GM18511 (cell line): ENCODE results near the gene FBXO15.
A peak's percentile ranks its signal among the peaks of the same experiment; 100 is the strongest.

Source experiments
- ATAC-seq: cut with Tn5 transposase; IDR thresholded peaks from one replicate; pipeline ENCODE4 v1.9.1; 2021; ENCODE audit warnings: mild to moderate bottlenecking, moderate library complexity; ENCODE audit not compliant: unreplicated experiment

FBXO15 gene, protein sequence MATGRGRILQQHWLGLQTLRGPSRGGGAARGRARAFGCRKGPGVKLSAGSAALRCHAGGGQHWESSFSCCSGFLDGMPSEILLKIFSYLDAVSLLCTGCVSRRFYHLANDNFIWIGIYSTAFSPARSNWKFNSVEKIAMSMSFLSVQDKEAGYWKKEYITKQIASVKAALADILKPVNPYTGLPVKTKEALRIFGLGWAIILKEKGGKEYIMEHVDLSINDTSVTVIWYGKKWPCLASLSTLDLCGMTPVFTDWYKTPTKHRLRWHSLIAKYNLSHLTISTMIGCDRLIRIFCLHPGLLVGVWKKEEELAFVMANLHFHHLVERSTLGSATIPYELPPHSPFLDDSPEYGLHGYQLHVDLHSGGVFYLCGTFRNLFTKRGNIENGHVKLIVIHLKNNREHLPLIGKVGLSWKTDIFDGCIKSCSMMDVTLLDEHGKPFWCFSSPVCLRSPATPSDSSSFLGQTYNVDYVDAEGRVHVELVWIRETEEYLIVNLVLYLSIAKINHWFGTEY

DNA sequence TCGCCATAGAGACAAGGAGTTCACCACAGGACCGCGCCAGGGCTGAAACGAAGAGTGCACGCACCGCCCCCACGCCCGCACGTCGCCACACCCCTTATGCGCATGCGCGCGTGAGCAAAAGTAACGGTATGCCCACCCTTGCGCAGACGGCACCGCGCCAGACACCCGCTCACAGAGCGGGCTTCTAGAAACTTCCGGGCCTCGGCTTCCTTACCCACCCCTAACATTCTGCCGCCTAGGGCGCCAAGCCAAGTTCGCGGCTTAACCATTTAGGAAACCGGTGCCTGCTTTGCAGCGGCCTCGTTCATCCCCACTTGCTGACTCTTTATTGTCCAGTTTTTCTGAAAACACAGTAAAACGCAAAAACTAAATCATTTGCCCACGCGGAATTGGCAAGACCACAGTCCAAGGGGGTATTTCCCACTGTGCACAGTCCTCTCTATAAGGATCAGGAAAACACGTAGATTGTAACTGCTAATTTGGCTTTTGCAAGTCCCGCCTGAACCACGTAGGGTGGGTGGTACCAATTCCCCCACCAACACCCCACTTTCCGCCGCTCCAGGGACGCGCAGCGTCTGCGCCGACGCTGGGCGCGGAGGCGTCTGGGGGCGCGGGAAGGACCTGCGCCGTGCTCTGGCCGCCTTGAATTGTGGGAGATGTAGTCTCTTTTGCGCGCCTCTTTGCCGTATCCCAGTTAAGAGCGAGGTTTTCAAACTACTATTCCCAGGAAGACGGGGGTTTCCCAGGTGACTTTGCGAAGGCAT lies at the start of gene FBXO15, which contains the start of gene TIMM21:
Gene FBXO15, minus strand, starts transcription at position 56 of the 764 bp plus-strand sequence. Its CDS starts 49 bp downstream, at position 7.
Gene TIMM21, plus strand, starts transcription at position 745 of the 764 bp plus-strand sequence. CDS start 286 bp downstream, outside the sequence.
- peak; percentile 89 for ATAC-seq

DNA sequence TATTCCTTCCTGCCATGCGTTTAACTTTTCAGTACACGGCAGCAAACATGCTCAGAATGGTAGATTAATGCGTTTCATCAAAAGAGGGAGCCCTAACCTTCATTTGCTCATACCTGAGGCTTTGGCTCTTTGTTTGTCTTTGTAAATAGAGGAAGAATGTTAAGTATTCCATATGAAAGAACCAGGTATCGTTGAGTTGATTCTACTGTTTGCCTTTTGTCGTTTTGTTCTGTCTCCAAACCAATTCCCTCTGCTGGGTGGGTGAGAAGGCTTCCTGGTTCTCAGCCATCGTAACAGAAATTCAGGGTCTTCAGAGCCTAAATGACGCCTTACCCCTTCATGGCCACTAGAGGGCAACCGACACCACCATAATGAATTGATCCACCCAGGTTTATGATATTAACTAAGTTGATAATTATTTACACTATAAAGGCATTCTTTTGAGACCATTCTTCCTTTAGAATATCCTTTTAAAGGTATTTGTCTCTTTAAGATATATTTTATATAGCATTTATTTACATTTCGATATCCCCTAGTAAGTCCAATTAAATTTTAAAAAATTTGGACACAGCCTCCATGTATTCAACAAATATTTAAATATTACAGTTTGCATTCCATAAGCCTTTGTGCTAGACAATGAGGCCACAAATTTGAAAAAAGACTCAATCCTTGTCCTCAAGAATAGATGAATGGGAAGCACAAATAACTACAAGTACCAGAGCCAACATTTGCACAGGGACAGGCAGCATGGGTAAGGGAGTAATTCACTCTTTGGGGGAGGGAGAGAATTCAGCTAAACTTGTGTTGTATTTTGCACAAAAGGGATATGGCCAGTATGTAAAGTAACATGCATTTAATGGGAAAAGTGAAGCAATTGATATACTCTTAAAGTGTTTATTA lies 48.8 kb upstream of the FBXO15 start:
- peak; percentile 95 for ATAC-seq

DNA sequence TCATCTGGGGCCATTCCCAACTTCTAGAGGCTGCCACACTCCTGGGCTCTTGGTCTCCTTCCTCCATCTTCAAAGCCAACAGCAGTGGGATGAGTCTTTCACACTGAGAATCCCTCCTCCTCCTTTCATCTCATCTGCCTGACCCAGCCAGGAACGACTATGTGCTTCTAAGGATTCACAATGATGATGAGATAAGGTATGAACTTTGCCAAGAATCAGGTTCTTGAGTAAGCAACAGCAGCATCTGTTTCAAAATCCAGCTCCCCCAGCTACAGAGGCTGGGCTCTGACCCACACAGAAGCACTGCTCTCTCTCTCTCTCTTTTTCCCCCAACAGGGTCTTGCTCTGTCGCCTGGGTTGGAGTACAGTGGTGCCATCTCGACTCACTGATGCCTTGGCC lies 47.1 kb upstream of the FBXO15 start:
- ATAC-seq: no peak

DNA sequence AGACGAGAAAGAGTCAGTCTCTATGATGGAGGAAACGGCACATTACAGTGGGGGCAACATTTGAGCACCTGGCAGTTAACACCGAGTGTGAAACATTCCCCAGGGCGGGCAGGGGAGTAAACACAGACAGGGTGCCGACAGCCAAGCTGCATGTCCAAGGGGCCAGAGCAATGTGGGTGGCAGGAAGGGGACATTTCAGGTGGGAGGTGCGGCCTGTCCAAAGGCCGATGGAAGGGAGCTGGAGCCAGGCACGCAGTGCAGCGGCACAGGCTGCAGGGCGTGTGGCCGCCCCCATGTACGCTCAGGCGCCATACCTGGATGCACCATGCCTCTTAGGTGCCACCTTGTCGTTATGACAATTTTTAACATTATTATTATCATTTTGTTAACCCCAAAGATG lies 43.9 kb upstream of the FBXO15 start:
- ATAC-seq: no peak

DNA sequence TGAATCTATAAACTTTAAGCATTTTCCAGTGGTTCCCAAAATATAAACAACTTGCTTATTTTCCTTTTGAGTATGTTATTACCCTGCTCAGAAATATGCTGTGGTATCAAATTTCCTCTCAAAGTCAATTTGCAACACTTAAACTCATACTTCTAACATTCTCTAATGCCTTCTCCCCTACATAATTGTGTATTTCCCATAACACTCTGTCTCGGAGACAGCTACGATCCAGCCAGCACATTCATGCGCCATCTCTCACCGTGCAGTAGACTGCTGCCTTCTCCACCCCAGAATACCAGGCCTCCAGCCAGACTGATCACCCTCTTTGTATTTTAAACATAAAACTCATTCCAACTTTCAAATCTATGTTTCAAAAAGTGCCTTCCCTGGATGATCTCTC lies 42.5 kb upstream of the FBXO15 start:
- ATAC-seq: no peak

DNA sequence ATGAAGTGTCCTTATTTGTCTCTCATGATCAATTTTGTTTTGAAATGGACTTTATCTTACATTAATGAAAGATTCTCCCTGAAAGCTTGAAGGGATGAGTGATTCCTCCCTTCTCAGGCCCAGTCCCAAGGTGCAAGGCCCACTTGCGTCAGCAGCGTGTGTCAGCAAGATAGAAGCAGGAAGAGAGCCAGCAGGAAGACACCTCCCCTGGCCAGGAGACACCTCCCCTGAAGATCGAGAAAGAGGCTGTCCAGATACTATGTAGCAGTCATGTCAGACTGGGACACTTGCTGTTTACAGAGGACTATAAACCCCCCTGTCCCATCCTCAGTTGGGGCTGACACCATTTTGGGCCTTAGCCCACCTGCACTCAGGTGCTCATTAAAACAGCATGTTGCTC lies 39.0 kb upstream of the FBXO15 start:
- no peak for ATAC-seq

DNA sequence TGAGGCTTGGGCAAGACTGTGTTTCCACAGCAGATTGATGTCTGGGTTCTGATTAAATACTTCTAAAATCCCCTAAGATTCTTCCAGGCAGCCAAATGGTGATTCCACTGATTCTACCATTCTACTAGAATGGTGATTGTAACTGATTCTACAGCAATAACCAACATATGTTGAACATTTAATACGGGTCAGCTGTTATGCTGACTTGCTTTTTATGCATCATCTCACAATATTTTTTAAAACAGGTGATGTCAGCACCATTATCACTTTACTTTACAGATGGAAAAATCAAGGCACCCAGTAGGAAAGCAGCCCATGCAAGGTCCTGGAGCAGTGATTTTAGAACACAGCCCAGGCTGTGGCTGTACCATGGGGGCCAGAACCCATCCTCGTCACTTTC lies 38.2 kb upstream of the FBXO15 start:
- no peak for ATAC-seq

DNA sequence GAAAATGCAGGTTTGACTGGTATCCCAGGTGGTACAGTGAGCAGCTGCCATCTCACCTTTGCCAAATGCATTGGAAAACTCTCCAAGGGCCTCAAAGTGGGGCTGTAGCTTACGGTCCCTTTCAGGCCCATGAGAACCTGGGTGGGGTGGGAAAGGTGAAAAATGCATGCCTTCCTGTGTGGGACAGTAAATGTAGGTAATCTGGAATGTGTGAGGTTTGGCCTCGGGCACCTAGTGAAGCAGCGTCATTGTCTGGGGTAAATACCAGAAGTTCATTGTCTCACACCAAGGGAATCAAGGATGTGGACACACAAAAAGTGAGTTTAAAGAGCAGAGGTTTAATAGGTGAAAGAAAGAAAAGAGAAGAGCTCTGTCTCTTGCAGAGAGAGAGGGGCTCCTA lies 37.2 kb upstream of the FBXO15 start:
- ATAC-seq: no peak

DNA sequence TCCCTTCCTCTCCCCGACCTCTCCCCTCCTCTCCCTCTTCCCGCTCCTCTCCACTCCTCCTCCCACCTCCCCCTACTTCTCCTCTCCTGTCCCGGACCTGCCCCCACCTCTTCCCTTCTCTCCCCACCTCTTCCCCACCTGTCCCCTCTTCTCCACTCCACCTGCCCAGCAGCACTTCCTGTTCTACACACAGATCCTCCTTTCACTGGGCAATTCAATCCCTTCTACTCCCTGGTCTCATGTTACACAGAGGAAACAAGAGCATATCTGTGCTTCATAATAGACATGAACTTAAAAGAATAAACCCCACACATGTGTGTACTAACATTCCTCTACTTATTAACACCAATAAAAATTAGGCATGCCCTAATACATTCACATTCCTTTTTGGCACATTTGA lies 35.5 kb upstream of the FBXO15 start:
- ATAC-seq: no peak

DNA sequence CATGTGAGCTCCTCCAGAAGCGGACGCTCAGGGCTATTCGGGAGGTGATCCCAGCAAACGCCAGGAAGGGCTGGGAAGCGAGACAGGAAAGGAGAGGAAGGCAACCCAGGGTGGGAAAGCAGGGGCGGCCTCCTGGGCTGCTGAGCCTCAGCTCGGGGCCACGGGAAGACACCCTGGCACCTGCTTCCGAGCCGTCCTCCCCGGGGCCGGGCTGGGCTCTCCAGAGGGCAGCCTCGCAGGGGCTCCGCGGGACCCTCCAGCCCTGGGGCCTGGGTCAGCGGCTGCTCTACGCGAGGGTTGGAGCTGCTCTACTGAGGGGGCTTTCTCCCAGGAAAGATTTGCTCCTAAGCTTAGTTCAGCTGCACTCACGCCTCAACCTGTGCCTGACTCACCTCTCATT lies 34.7 kb upstream of the FBXO15 start:
- ATAC-seq: no peak

DNA sequence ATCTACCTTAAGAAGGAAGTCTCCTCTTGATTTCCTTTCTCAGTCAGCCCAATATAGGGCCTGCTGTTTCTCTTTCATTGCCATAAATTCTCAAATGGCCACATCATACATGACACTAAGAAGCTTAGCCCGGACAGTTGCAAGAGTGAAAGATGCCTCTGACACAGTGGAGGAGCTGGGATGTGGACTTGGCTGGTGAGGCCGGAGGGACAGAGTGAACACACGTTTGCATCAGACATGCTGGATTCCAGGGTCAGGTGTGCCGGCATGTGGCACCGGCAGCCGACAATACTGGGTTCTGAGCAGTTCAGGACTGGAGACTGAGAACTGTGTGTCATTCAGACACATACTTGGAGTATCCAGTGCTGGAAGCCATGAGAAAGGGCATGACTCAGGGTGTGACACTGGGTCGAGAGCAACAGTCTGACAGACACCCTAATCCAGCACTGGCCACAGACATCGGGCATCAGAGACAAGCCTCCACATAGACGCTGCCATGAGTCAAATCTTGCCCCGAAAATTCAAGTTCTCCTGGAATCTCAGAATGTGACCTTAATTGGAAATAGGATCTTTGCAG lies 32.1 kb upstream of the FBXO15 start:
- no peak for ATAC-seq

DNA sequence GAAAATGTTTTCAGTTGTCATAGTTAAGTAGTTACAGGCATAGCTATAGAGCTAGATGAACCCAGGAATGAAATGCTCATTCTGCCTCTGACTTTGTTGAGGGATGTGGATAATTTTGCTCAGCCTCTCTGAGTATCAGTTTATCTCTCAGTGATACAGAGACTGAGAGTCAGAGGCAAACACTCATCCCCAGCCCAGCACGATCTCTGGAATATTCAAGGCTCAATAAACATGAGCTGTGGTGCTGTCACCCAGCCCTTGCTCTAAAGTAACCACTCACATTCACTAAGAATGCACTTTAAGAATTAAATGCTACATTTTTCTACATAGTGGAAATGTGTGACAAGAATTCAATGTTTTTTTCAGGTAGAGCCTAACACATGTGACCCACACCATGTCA lies 31.2 kb upstream of the FBXO15 start:
- no peak for ATAC-seq

DNA sequence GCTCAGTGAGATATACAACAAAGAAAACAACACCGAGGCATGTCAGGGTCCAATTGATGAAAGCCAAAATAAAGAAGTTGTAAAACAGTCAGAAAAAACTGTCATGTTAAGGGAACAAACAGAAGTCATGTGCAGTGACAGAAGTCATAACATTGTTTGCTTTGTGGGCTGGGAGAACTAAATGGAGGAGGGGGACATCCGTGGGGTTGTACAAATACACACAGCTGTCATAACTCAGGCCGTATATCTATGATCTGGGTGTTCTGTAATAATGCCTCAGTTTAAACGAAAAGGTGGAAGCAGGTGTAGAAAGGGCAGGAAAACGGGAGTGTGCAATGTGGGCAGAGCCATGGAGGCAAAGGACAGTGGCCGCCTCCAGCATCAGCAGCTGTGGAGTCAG lies 28.0 kb upstream of the FBXO15 start:
- no peak for ATAC-seq

DNA sequence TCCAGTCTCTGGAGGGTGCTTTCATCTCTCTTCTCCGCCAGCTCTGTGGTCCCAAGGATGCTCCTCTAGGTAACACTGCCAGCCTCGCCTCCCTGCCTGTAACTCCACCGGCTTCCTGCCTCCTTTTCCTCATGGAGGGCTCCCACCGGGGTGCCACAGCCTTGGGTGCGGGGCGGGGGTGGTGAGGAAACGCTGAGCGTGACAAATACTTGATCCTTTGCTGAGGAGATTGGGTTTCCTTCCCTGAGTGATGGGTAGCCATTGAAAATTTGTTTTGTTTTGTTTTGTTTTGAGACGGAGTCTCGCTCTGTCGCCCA lies 25.8 kb upstream of the FBXO15 start:
- no peak for ATAC-seq

DNA sequence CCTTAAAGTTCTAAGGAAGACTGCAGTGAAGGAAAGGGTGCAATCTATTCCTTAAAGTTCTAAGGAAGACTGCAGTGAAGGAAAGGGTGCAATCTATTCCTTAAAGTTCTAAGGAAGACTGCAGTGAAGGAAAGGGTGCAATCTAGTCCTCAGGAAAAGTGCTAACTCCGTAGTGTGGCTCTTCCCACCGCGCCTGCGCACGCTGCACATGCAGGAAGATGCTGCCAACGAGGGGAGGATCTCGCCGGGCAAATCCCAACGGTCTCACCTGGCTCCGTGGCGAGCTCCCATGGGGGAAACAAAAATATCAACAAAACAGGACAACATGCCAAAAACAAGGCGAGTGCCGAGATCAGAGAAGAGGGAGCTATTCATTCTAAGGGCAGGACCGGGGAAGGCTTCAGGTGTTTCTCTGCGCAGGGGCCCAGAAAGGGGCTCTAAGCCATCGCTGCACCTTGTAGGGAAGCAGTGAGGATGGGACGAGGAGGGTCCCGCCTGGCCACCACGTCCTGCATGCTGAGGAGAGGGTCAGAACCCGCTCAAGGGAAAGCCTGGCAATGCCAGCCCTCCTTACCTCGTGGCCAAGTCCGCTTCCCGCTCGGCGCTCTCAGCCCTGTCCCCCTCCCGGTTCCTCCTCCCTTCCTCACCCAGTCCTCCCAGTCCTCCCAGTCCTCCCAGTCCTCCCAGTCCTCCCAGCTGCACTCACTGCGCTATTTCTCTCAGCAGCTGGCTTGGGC lies 25.2 kb upstream of the FBXO15 start:
- no peak for ATAC-seq

DNA sequence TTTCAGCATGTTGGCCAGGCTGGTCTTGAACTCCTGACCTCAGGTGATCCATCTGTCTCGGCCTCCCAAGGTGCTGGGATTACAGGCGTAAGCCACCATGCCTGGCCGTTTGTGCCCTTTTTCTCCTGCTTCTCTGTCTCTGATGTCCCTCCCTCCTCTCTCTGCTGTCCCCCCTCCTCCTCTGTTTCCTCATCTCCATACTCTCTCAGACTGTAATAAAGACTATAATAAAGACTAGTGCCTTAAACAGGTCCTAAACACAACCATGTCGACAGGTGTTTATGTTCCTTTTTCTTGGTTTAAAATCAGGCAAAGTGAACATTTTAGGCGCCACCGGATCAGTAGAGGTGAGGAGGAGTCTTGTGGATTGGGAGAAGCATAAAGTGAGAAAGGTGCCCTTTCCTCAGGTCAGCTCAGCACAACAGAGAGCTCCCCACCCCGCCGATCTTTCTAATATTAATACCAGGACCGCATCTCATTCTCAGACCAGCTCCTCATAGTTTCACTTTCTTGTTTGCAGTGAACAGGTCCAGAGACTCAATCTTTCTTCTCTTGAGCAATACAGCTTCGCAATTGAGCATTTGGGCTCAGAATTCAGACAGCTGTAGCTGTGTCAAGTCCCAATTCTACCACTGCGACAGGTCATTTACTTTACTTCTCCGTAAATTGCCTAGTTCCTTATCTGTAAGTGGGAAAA lies 24.4 kb upstream of the FBXO15 start:
- peak; percentile 100 for ATAC-seq

DNA sequence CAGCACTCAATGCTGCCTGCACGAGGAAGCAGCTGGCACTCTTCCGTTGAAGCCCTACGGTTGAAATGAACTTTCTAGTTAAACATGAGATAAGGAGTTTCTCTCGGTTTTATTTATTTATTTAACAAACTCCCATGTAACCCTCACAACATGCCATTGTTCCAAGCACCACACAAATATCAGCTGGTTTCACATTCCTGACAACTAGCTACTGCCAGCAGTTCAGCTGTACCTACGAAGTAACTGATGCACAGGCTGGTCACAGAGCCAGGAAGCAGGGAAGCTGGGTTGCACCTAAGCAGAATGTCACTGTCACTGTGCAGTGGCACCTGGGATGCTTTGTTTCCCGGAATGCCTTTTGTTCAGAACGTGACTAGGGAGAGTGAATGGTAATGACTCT lies 18.8 kb upstream of the FBXO15 start:
- ATAC-seq: no peak

DNA sequence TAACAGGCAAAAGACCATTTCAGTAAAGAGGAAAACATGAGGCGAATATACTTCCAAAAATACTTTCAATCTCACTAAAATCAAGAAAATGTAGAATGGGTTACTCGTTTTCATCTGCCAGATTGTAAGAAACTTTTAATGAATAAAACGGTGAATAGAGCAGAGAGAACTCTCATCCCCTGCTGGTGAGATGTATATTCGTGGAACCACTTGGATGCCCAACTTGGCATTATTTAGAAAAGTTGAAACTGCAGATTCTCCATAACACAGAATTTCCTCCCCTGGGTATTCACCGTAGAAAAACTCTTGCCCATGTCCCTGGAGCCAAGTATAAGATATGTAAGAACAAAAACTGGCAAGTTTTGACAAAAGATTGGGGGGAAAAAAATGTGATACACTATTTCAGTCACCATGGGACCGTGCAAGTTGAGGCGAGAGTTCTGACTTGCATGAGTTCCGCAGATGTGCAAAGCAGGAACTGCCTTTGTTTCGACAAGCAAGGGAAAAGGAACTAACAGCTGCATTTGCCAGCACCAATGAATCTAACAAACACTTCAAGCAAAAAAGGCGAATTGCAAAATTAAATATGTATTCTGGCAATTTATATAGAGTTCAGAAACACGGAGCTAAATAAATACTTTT lies 15.5 kb upstream of the FBXO15 start:
- ATAC-seq: peak; percentile 74

DNA sequence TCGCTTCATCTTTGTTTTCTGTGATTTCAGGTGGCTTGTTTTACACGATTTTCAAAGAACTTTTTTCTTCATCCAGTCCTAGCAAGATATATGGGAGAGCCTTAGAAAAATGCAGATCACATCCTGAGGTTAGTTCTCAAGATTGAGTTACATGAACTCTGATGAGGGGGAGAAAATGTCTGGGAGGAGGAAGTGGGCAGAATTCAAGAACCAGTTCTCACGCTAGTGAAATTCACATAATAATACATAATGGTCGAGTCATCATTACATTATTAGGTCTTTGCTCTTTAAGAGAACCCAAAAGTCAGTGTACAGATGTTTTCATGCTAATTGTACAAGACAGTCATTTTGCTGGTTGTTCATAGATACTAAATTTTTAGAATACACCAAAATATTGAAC lies 7.6 kb upstream of the FBXO15 start:
- ATAC-seq: no peak
